CD4-positive, alpha-beta T cell (primary cell): ENCODE results near the gene PSME3. TPM values are rescaled to one million over a fixed set of nuclear protein-coding genes. Genes with fewer than 3 reads are reported as not detected.

Source experiments
- ATAC-seq: fragments of 200-7000 bp; cut with Tn5 transposase; one replicate; pipeline ENCODE4 v1.10.0; 2022; ENCODE audit warnings: mild to moderate bottlenecking; ENCODE audit not compliant: poor library complexity
- CTCF ChIA-PET: fragments of 350-600 bp; sonication (Branson Sonifier 250); formaldehyde crosslinking; loops from one replicate; lab custom pipeline; 2021; ENCODE audit warnings: antibody characterized with exemption, inconsistent platforms; lab: Charles Lee
- POLR2A ChIA-PET: fragments of 350-600 bp; sonication (Branson Sonifier 250); formaldehyde crosslinking; loops from one replicate; lab custom pipeline; 2021; ENCODE audit warnings: antibody characterized with exemption, inconsistent platforms; lab: Charles Lee
- DNase-seq, 14 experiments: peaks; one replicate each; pipeline ENCODE4 v3.0.0-alpha.2; 2013 to 2020; ENCODE audit warnings: mixed read lengths in 2 of 14
- H3K27ac ChIP-seq, 2 donors: one replicate each; pipeline versions ENCODE4 v1.5.1 to v1.7.0; 2013; ENCODE audit warnings: low read length in 2 of 2, low read depth in 1 of 2, mild to moderate bottlenecking in 1 of 2
- H3K27me3 ChIP-seq, 2 experiments: 1 replicate in 1 of 2; 2 replicates in 1 of 2; pipeline versions ENCODE4 v1.6.1 to v1.7.0; 2013; ENCODE audit warnings: low read length in 2 of 2, control low read depth in 1 of 2, mild to moderate bottlenecking in 1 of 2, moderate library complexity in 1 of 2; ENCODE audit not compliant: insufficient read depth in 2 of 2, control insufficient read depth in 1 of 2
- H3K36me3 ChIP-seq: one replicate; pipeline ENCODE4 v1.6.1; 2013; ENCODE audit warnings: low read length, control low read depth; ENCODE audit not compliant: insufficient read depth
- H3K4me1 ChIP-seq: one replicate; pipeline ENCODE4 v1.6.1; 2013; ENCODE audit warnings: low read length, control low read depth; ENCODE audit not compliant: insufficient read depth
- H3K4me3 ChIP-seq: one replicate; pipeline ENCODE4 v1.5.1; 2013; ENCODE audit warnings: mild to moderate bottlenecking, low read length, moderate library complexity
- H3K9me3 ChIP-seq, 2 experiments: 1 replicate in 1 of 2; 2 replicates in 1 of 2; pipeline versions ENCODE4 v1.6.1 to v1.7.0; 2013; ENCODE audit warnings: low read length in 2 of 2, mild to moderate bottlenecking in 2 of 2, control low read depth in 1 of 2, moderate library complexity in 1 of 2; ENCODE audit not compliant: control insufficient read depth in 1 of 2, insufficient read depth in 1 of 2
- H3K27ac Mint-ChIP-seq: one replicate; pipeline ENCODE4 v1.8.0; 2020; ENCODE audit warnings: mixed read lengths
- H3K27me3 Mint-ChIP-seq: one replicate; pipeline ENCODE4 v1.8.0; 2021; ENCODE audit warnings: mixed read lengths
- H3K36me3 Mint-ChIP-seq: one replicate; pipeline ENCODE4 v1.8.0; 2021; ENCODE audit warnings: low read depth, mixed read lengths
- H3K4me1 Mint-ChIP-seq: one replicate; pipeline ENCODE4 v1.8.0; 2021; ENCODE audit warnings: low read depth, mixed read lengths
- H3K4me3 Mint-ChIP-seq: one replicate; pipeline ENCODE4 v1.8.0; 2020; ENCODE audit warnings: mild to moderate bottlenecking, mixed read lengths
- H3K9me3 Mint-ChIP-seq: one replicate; pipeline ENCODE4 v1.8.0; 2020; ENCODE audit warnings: mixed read lengths
- CTCF ChIP-seq: fragments of 200-600 bp; IDR thresholded peaks from one replicate; pipeline ENCODE4 v1.8.0; 2022; ENCODE audit warnings: antibody characterized with exemption, mild to moderate bottlenecking
- intact Hi-C, 2 experiments: fragments of 100-400 bp; cut with DNase I in 1 of 2; cut with micrococcal nuclease in 1 of 2; formaldehyde crosslinking; loops; one replicate each; pipeline versions ENCODE4 v1.15.1 to v1.9.0; 2023 to 2025; cut with DNase I, micrococcal nuclease
- microRNA-seq: library from miRNA; unstranded; fragments of <30 nt; microRNA quantifications from one replicate; pipeline ENCODE4 v1.2.0, GENCODE V29; 2021; ENCODE audit warnings: borderline microRNAs expressed, borderline replicate concordance
- total RNA-seq, 174 experiments: library from RNA in 2 of 174; stranded (reverse) in 2 of 174; gene quantifications; one replicate each; pipeline ENCODE4 v1.2.3 and lab custom pipeline; 2021 to 2026

The PSME3 gene
- total RNA-seq, 2 experiments from 2014 or later, result 62.1 to 62.5 TPM

GRCh38 chr17:42889809-42890208 lies 56.6 kb downstream of the PSME3 start:
- no peak for TF ChIP-seq CTCF
- peaks cover 2% of the 10 kb centered on the region for H3K4me1 ChIP-seq
- POLR2A ChIA-PET, result no interaction called here

GRCh38 chr17:42891539-42892152 lies 58.4 kb downstream of the PSME3 start:
- Mint-ChIP-seq H3K27ac (no peak overlapping the region), H3K9me3 (no peaks in the 10 kb centered on the region), H3K4me3 (no peak overlapping the region), H3K4me1 (no peaks in the 10 kb centered on the region), H3K36me3 (no peaks in the 10 kb centered on the region), H3K27me3 (peaks cover 21% of the 10 kb centered on the region)
- no peak overlapping the region for H3K4me3 ChIP-seq
- ChIA-PET CTCF (no interaction called here), POLR2A (no interaction called here)
- DNase-seq (no peak), ATAC-seq (no peak)
- intact Hi-C loops, result no loop called here
- peaks cover 2 to 4% of the 10 kb centered on the region in 2 experiments for H3K27me3 ChIP-seq
- no peaks in the 10 kb centered on the region for H3K36me3 ChIP-seq
- TF ChIP-seq CTCF, result no peak
- no peak overlapping the region for H3K27ac ChIP-seq
- no peaks in the 10 kb centered on the region for H3K9me3 ChIP-seq
- H3K4me1 ChIP-seq, result peaks cover 2% of the 10 kb centered on the region

More at GRCh38 chr17:42889809-42890208, 56.6 kb downstream of the PSME3 start:
- no peaks in the 10 kb centered on the region for H3K4me1 Mint-ChIP-seq
- peaks cover 23% of the 10 kb centered on the region for H3K27me3 Mint-ChIP-seq
- ATAC-seq, result no peak
- CTCF ChIA-PET, result no interaction called here
- no peaks in the 10 kb centered on the region for H3K36me3 Mint-ChIP-seq
- H3K4me3 Mint-ChIP-seq, result no peak overlapping the region
- intact Hi-C loops, result no loop called here
- Histone ChIP-seq H3K4me3 (no peak overlapping the region), H3K36me3 (no peaks in the 10 kb centered on the region), H3K27ac (no peak overlapping the region), H3K27me3 (peaks cover 0 to 2% of the 10 kb centered on the region in 2 experiments), H3K9me3 (no peaks in the 10 kb centered on the region)
- no peak for DNase-seq
- H3K9me3 Mint-ChIP-seq, result no peaks in the 10 kb centered on the region
- no peak overlapping the region for H3K27ac Mint-ChIP-seq

- Histone ChIP-seq H3K4me1 (peaks cover 2% of the 10 kb centered on the region), H3K36me3 (no peaks in the 10 kb centered on the region), H3K27ac (no peak overlapping the region), H3K9me3 (no peaks in the 10 kb centered on the region), H3K27me3 (peaks cover 4 to 5% of the 10 kb centered on the region in 2 experiments), H3K4me3 (no peak overlapping the region)
- H3K9me3 Mint-ChIP-seq, result no peaks in the 10 kb centered on the region
- intact Hi-C loops, result no loop called here
- no peak for TF ChIP-seq CTCF
- no peak overlapping the region for H3K27ac Mint-ChIP-seq
- peaks cover 26% of the 10 kb centered on the region for H3K27me3 Mint-ChIP-seq
- no peak overlapping the region for H3K4me3 Mint-ChIP-seq
- CTCF ChIA-PET, result no interaction called here
- no peak for DNase-seq
- H3K4me1 Mint-ChIP-seq, result no peaks in the 10 kb centered on the region
- POLR2A ChIA-PET, result no interaction called here
- no peak for ATAC-seq
- no peaks in the 10 kb centered on the region for H3K36me3 Mint-ChIP-seq
Measured at GRCh38 chr17:42893359-42893758, 60.2 kb downstream of the PSME3 start.

Small RNA genes lying within 50 kb of the gene (microRNA-seq; reads per million reads assigned to microRNA genes)
- gene MIR6781, result not detected

Other genes starting within 250 kb of the PSME3 start
- gene RETREG3, start 224.0 kb upstream of the PSME3 start, total RNA-seq, result 10 to 100 TPM; 46.7 to 48.7 TPM
- gene TUBG1, start 223.7 kb upstream of the PSME3 start, total RNA-seq, result 1 to 10 TPM; 7.3 to 8.5 TPM
- gene TUBG2, start 174.1 kb upstream of the PSME3 start, total RNA-seq, result 1 to 10 TPM; 9.0 to 9.7 TPM
- gene PLEKHH3, start 156.4 kb upstream of the PSME3 start, total RNA-seq, result 1 to 10 TPM in 1 of 2 experiments, under 1 TPM in 1; 0.60 to 1.1 TPM
- 1 to 10 TPM; 1.5 to 2.4 TPM for gene CCR10, start 151.6 kb upstream of the PSME3 start, total RNA-seq
- 1 to 10 TPM; 4.4 to 4.5 TPM for gene CNTNAP1, start 150.9 kb upstream of the PSME3 start, total RNA-seq
- 10 to 100 TPM; 73.3 to 76.1 TPM for gene EZH1, start 88.4 kb upstream of the PSME3 start, total RNA-seq
- gene RAMP2, start 72.2 kb upstream of the PSME3 start, total RNA-seq, result not detected
- 10 to 100 TPM; 40.6 to 45.7 TPM for gene VPS25, start 59.9 kb upstream of the PSME3 start, total RNA-seq
- under 1 TPM; 0.42 to 0.74 TPM for gene WNK4, start 52.8 kb upstream of the PSME3 start, total RNA-seq
- gene COA3, start 34.7 kb upstream of the PSME3 start, total RNA-seq, result 1 to 10 TPM; 4.0 to 4.5 TPM
- not detected for gene CNTD1, start 34.5 kb upstream of the PSME3 start, total RNA-seq
- gene BECN1, start 9.1 kb upstream of the PSME3 start, total RNA-seq, result 100 to 1,000 TPM; 130 to 138 TPM
- gene AOC2, start 11.2 kb downstream of the PSME3 start, total RNA-seq, result 1 to 10 TPM; 2.5 to 2.9 TPM
- 1 to 10 TPM in 1 of 2 experiments, under 1 TPM in 1; 0.78 to 1.0 TPM for gene AOC3, start 17.8 kb downstream of the PSME3 start, total RNA-seq
- not detected for gene G6PC1, start 67.4 kb downstream of the PSME3 start, total RNA-seq
- 10 to 100 TPM; 60.4 to 70.8 TPM for gene AARSD1, start 131.1 kb downstream of the PSME3 start, total RNA-seq
- gene PTGES3L, start 146.7 kb downstream of the PSME3 start, total RNA-seq, result under 1 TPM in 1 of 2 experiments, not detected in 1; 0.20 TPM
- gene RUNDC1, start 147.2 kb downstream of the PSME3 start, total RNA-seq, result 10 to 100 TPM; 11.6 to 11.7 TPM
- gene RPL27, start 165.0 kb downstream of the PSME3 start, total RNA-seq, result 1,000 to 10,000 TPM; 1,923 to 1,951 TPM
- 10 to 100 TPM; 23.0 to 24.7 TPM for gene IFI35, start 173.4 kb downstream of the PSME3 start, total RNA-seq
- 10 to 100 TPM; 27.5 to 27.6 TPM for gene VAT1, start 189.0 kb downstream of the PSME3 start, total RNA-seq
- under 1 TPM; 0.27 to 0.28 TPM for gene RND2, start 191.8 kb downstream of the PSME3 start, total RNA-seq